Neural progenitor cell (in vitro differentiated cells): Measurements from ENCODE around the gene CARS2. TPM values are rescaled to one million over a fixed set of nuclear protein-coding genes. Genes with fewer than 3 reads are reported as not detected.
"Not testable (repeated sequence)": the region's sequence is repeated elsewhere in the genome, so short reads cannot be mapped to it uniquely, and the experiment has no call there.

Experiments
- DNase-seq: peaks from one replicate; pipeline ENCODE4 v3.0.0-alpha.2; 2016; ENCODE audit warnings: low spot score
- H2AFZ ChIP-seq: fragments of 200-600 bp; sonication (generic); replicated peaks from 2 replicates; pipeline ENCODE4 v1.6.1; 2016; ENCODE audit warnings: antibody characterized with exemption
- H3F3A ChIP-seq: fragments of 200-600 bp; sonication (generic); 2 replicates; pipeline ENCODE4 v1.6.1; 2016; ENCODE audit warnings: antibody characterized with exemption, low read depth
- H3K27ac ChIP-seq: fragments of 200-600 bp; sonication (generic); 2 replicates; pipeline ENCODE4 v1.5.1; 2016; ENCODE audit warnings: mild to moderate bottlenecking
- H3K27me3 ChIP-seq: fragments of 200-600 bp; sonication (generic); 2 replicates; pipeline ENCODE4 v1.6.1; 2016; ENCODE audit warnings: mild to moderate bottlenecking, moderate library complexity
- H3K36me3 ChIP-seq: fragments of 200-600 bp; sonication (generic); 2 replicates; pipeline ENCODE4 v1.5.1; 2016
- H3K4me1 ChIP-seq: fragments of 200-600 bp; sonication (generic); 2 replicates; pipeline ENCODE4 v1.6.1; 2016; ENCODE audit warnings: mixed run types
- H3K4me2 ChIP-seq: fragments of 200-600 bp; sonication (generic); 2 replicates; pipeline ENCODE4 v1.6.1; 2016
- H3K4me3 ChIP-seq: fragments of 200-600 bp; sonication (generic); 2 replicates; pipeline ENCODE4 v1.5.1; 2016
- H3K79me2 ChIP-seq: fragments of 200-600 bp; sonication (generic); 2 replicates; pipeline ENCODE4 v1.6.1; 2016; ENCODE audit warnings: low read depth
- H3K9ac ChIP-seq: fragments of 200-600 bp; sonication (generic); 2 replicates; pipeline ENCODE4 v1.6.1; 2016
- H3K9me3 ChIP-seq: fragments of 200-600 bp; sonication (generic); 2 replicates; pipeline ENCODE4 v1.5.1; 2016; ENCODE audit warnings: low read depth
- H4K20me1 ChIP-seq: fragments of 200-600 bp; sonication (generic); 2 replicates; pipeline ENCODE4 v1.6.1; 2016; ENCODE audit warnings: low read depth
- H3K27ac Mint-ChIP-seq: 3 replicates; pipeline ENCODE4 v1.8.0; 2021; ENCODE audit warnings: mixed read lengths
- H3K27me3 Mint-ChIP-seq: 2 replicates; pipeline ENCODE4 v1.8.0; 2022; ENCODE audit warnings: low read depth, mild to moderate bottlenecking, inconsistent platforms, moderate library complexity, mixed read lengths; ENCODE audit not compliant: insufficient read depth
- H3K36me3 Mint-ChIP-seq: 3 replicates; pipeline ENCODE4 v1.8.0; 2021; ENCODE audit warnings: mixed read lengths
- H3K4me1 Mint-ChIP-seq: 3 replicates; pipeline ENCODE4 v1.8.0; 2021; ENCODE audit warnings: mixed read lengths
- H3K4me3 Mint-ChIP-seq: 3 replicates; pipeline ENCODE4 v1.8.0; 2021; ENCODE audit warnings: mild to moderate bottlenecking, moderate library complexity, mixed read lengths
- H3K9me3 Mint-ChIP-seq: 3 replicates; pipeline ENCODE4 v1.8.0; 2020; ENCODE audit warnings: mixed read lengths
- EZH2 ChIP-seq: fragments of 200-600 bp; sonication (generic); IDR thresholded peaks from 2 replicates; pipeline ENCODE4 v1.6.1; 2017; ENCODE audit warnings: antibody characterized with exemption, mild to moderate bottlenecking, moderate library complexity
- EZH2phosphoT487 ChIP-seq: fragments of 200-600 bp; sonication (generic); IDR thresholded peaks from 2 replicates; pipeline ENCODE4 v1.6.1; 2017; ENCODE audit warnings: antibody characterized with exemption
- total RNA-seq: library from RNA; depleted of rRNA; stranded (reverse); fragments of >200 nt; gene quantifications from 2 replicates; pipeline ENCODE4 v1.2.3, GENCODE V29; 2015; ENCODE audit warnings: low replicate concordance
- TF ChIP-seq, protein P1 (sequence below): fragments of 200-600 bp; sonication (generic); IDR thresholded peaks from 2 replicates; pipeline ENCODE4 v1.5.1; 2017; ENCODE audit warnings: antibody characterized with exemption, mild to moderate bottlenecking

The CARS2 gene
- total RNA-seq, 1 donor from 2014 or later, result 50.0 TPM

DNA sequence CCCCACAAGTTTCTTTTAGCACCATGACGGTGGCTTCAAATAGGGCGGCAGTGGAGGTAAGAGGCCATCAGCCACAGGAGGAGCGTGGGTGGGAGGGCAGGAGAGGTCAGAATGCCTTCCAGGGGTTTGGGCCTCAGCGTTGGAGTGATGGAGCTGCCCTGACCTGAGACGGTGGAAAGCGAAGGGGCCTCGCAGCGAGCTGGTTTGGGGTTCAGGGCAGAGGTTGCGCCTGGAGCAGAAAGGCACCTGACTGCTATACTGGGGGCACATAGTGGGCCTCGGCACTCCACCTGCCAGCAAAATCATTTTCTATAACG lies 91.0 kb downstream of the CARS2 start:
- Mint-ChIP-seq H3K4me1 (peaks cover 19% of the 10 kb centered on the region), H3K4me3 (peak overlapping the region; percentile 94), H3K9me3 (peaks cover 6% of the 10 kb centered on the region), H3K27me3 (peaks cover 9% of the 10 kb centered on the region), H3K27ac (peak overlapping the region; percentile 97), H3K36me3 (no peaks in the 10 kb centered on the region)
- no peak for DNase-seq
- Histone ChIP-seq H3K36me3 (no peaks in the 10 kb centered on the region), H3K27ac (no peak overlapping the region), H3K9ac (no peak overlapping the region), H4K20me1 (peaks cover 28% of the 10 kb centered on the region), H3K79me2 (peaks cover 44% of the 10 kb centered on the region), H3K4me3 (peak overlapping the region; percentile 82), H3K27me3 (peaks cover 25% of the 10 kb centered on the region), H3K4me2 (peak overlapping the region; percentile 95), H3K4me1 (peaks cover 13% of the 10 kb centered on the region), H3F3A (no peaks in the 10 kb centered on the region), H2AFZ (peak overlapping the region; percentile 99), H3K9me3 (no peaks in the 10 kb centered on the region)
- TF ChIP-seq EZH2 (no peak), EZH2phosphoT487 (no peak)
- TF ChIP-seq, protein P1, sequence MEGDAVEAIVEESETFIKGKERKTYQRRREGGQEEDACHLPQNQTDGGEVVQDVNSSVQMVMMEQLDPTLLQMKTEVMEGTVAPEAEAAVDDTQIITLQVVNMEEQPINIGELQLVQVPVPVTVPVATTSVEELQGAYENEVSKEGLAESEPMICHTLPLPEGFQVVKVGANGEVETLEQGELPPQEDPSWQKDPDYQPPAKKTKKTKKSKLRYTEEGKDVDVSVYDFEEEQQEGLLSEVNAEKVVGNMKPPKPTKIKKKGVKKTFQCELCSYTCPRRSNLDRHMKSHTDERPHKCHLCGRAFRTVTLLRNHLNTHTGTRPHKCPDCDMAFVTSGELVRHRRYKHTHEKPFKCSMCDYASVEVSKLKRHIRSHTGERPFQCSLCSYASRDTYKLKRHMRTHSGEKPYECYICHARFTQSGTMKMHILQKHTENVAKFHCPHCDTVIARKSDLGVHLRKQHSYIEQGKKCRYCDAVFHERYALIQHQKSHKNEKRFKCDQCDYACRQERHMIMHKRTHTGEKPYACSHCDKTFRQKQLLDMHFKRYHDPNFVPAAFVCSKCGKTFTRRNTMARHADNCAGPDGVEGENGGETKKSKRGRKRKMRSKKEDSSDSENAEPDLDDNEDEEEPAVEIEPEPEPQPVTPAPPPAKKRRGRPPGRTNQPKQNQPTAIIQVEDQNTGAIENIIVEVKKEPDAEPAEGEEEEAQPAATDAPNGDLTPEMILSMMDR, result no peak

DNA sequence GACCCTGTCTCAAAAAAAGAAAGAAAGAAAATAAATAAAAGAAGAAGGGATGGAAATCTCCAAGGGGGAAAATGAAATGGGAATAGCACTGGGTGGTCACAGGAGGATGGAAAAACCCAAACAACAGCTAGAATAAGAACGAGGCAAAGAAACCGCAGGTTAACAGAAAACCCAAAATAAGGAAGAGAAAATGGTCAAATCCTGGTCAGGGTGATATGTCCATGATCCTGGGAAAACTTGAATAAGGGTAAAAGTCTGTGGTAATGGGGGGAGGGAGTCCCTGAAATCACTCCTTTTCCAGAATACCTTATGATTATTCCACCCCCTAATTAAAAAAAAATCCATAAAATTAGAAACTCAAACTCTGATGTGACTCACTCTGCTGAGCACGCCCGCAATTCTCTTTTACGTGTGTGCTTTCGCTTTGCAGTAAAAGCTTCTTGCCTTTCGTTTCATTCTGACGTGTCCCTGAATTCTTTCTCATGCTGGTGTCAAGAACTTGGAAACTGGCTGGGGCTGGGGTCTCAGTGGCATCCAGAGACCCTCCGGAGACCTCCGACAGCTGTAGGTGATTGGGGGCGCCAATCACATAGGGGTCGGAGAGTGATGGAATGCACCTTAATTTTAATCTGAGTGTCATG lies 94.8 kb downstream of the CARS2 start:
- Mint-ChIP-seq H3K4me1 (peaks cover 7% of the 10 kb centered on the region), H3K36me3 (peaks cover 4% of the 10 kb centered on the region), H3K27ac (peak overlapping the region; percentile 15), H3K9me3 (peaks cover 18% of the 10 kb centered on the region), H3K27me3 (peaks cover 9% of the 10 kb centered on the region), H3K4me3 (no peak overlapping the region)
- Histone ChIP-seq H4K20me1 (no peaks in the 10 kb centered on the region), H3K4me2 (no peak overlapping the region), H3K4me1 (peaks cover 4% of the 10 kb centered on the region), H3K27me3 (peaks cover 25% of the 10 kb centered on the region), H3K79me2 (peaks cover 5% of the 10 kb centered on the region), H3K27ac (no peak overlapping the region), H3F3A (no peaks in the 10 kb centered on the region), H3K9ac (no peak overlapping the region), H3K9me3 (no peaks in the 10 kb centered on the region), H2AFZ (no peak overlapping the region), H3K36me3 (no peaks in the 10 kb centered on the region), H3K4me3 (no peak overlapping the region)
- no peak for TF ChIP-seq EZH2phosphoT487
- TF ChIP-seq EZH2, result no peak
- TF ChIP-seq, protein P1, result no peak
- DNase-seq, result no peak

DNA sequence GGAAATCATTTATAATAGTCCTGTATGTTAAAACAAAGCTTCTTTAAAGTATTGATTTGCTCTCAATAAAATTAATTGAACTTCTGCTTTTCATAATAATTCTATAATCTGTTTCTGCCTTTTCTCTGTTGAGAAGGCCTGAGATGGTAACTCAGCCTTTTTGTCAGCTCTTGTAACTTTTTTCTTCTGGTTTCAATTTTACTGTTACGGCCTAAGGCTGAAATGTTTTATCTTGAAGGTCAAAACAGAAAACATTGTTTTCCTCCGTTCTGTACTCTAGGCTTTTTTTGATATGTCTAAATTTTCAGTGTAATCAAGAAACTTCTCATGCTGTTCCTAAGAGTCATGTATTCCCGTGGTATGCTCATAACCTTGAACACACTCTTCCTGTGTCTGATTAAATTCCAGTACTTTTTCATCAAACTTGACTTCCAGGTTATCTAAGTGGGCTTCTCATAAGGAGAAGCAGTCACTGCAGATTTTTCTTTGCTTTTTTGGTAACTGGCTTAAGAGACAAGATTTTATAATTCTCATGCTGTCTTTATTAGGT lies 98.2 kb downstream of the CARS2 start:
- no peaks in the 10 kb centered on the region for H3K9me3 ChIP-seq

DNA sequence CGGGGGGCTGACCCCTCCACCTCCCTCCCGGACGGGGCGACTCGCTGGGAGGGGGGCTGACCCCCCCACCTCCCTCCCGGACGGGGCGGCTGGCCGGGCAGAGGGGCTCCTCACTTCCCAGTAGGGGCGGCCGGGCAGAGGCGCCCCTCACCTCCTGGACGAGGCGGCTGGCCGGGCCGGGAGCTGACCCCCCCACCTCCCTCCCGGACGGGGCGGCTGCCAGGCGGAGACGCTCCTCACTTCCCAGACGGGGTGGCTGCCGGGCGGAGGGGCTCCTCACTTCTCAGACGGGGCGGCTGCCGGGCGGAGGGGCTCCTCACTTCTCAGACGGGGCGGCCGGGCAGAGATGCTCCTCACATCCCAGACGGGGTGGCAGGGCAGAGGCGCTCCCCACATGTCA lies 99.6 kb downstream of the CARS2 start:
- H3K9me3 Mint-ChIP-seq, result peaks cover 15% of the 10 kb centered on the region
- H3K9me3 ChIP-seq, H3K4me1 Mint-ChIP-seq, H3K36me3 ChIP-seq, H3K36me3 Mint-ChIP-seq, H3K4me3 Mint-ChIP-seq, H3K9ac ChIP-seq, H4K20me1 ChIP-seq, H3K27me3 ChIP-seq, H3K4me1 ChIP-seq, H3K27ac Mint-ChIP-seq, H2AFZ ChIP-seq, DNase-seq, H3K4me3 ChIP-seq, H3K79me2 ChIP-seq, H3K27ac ChIP-seq, H3K27me3 Mint-ChIP-seq, H3K4me2 ChIP-seq: not testable (repeated sequence)
- peaks cover 12% of the 10 kb centered on the region for H3F3A ChIP-seq

More for the DNA sequence above, 98.2 kb downstream of the CARS2 start:
- Histone ChIP-seq H2AFZ (no peak overlapping the region), H3K9ac (no peak overlapping the region), H3K4me2 (no peak overlapping the region), H4K20me1 (no peaks in the 10 kb centered on the region), H3K27me3 (peaks cover 14% of the 10 kb centered on the region), H3K36me3 (no peaks in the 10 kb centered on the region), H3K79me2 (no peaks in the 10 kb centered on the region), H3K4me1 (peaks cover 4% of the 10 kb centered on the region), H3K27ac (no peak overlapping the region), H3K4me3 (no peak overlapping the region), H3F3A (no peaks in the 10 kb centered on the region)
- peaks cover 12% of the 10 kb centered on the region for H3K27me3 Mint-ChIP-seq
- no peak overlapping the region for H3K27ac Mint-ChIP-seq
- no peak for DNase-seq
- TF ChIP-seq EZH2phosphoT487 (no peak), EZH2 (no peak)
- TF ChIP-seq, protein P1, result no peak
- no peaks in the 10 kb centered on the region for H3K4me1 Mint-ChIP-seq
- peaks cover 4% of the 10 kb centered on the region for H3K36me3 Mint-ChIP-seq
- H3K9me3 Mint-ChIP-seq, result peaks cover 15% of the 10 kb centered on the region
- no peak overlapping the region for H3K4me3 Mint-ChIP-seq
